Stimulated activated CD8-positive, alpha-beta memory T cell treated with anti-CD3 and anti-CD28 coated beads, Interleukin-4, amount 100 ng/mL, for 24 hours (primary cell): ENCODE measurements around the gene HYLS1.
"Not testable (repeated sequence)": the region's sequence is repeated elsewhere in the genome, so short reads cannot be mapped to it uniquely, and the experiment has no call there.

ENCODE experiments used
- DNase-seq: peaks from one replicate; pipeline ENCODE4 v3.0.0-alpha.2; 2020; ENCODE audit warnings: low read depth

HYLS1 gene, protein sequence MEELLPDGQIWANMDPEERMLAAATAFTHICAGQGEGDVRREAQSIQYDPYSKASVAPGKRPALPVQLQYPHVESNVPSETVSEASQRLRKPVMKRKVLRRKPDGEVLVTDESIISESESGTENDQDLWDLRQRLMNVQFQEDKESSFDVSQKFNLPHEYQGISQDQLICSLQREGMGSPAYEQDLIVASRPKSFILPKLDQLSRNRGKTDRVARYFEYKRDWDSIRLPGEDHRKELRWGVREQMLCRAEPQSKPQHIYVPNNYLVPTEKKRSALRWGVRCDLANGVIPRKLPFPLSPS

DNA sequence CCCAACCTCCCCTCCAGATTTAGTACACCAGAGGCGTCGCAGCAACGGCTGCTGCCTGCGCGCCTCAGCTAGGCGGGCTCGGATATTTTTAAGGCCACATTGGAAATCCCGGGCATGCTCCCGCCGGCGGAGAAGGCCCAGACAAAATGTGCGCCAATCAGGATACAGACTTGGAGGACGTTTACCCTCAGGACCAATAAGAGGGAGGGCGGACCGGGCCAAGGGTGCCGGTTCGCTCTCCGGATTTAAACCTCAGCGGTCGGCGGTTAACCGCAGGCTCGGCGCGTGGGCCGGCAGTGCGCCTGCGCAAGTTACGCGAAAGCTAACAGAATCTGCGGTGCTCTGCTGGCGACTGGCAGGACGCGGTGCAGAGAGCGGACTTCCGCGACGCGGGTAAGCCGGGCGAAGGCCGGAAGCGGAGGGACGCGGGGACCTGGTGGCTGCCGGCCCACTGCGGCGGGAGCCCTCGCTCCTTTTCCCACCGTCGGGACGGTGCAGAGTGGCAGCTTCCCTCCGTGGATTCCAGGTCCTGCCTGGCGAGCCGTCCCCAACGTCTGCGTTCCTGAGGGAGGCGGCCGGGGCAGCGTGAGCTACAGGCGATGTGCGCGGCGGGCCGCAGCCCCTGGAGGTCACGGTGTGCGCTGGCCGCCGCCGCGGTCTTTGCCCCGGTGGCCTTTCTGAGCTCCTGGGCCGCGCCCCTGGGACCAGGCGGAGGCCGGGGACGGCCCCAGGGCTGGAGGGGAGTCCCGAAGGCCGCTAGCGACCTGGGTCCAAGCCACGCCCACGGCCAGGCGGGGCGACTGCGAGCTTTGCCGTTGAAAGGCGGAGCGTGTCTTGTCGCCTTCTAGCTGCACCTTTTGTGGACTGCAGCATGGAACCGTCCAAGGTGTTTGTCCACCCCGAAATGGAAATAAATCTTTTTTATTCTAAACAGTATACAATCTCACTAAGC lies at the start of gene HYLS1:
HYLS1 (plus strand) TSS at position 296 of the 952 bp plus-strand sequence. CDS start 11,701 bp downstream, outside the sequence.
- peak; percentile 95 for DNase-seq

DNA sequence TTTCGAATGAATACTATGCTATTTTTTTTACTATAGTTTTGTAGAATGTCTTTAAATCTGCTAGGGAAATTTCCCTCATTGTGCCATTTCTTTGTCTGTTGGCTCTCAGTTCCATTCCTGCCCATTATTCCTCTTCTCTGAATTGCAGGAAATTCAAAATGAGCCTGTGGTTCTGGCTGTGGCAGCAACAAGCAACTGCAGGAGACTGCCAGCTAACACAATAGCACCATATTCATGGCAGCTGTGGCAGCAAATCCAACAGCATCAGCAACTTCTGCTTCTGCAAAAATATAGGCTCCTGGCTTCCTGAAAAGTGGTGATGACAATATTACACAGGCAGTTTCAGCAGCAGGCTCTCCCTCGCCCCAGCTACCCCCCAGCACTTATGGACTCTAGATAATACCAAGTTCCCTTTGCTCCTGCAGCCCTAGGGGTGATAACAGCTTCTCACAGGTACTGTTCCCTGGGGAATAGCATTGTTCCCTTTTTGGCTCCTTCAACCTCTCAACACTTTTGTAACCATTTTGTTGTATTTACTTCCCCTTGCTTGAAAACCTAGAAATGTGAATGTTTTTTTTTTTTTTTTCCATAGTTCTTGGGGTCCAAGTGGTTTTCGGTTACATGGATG lies 45.0 kb upstream of the HYLS1 start:
- no peak for DNase-seq

DNA sequence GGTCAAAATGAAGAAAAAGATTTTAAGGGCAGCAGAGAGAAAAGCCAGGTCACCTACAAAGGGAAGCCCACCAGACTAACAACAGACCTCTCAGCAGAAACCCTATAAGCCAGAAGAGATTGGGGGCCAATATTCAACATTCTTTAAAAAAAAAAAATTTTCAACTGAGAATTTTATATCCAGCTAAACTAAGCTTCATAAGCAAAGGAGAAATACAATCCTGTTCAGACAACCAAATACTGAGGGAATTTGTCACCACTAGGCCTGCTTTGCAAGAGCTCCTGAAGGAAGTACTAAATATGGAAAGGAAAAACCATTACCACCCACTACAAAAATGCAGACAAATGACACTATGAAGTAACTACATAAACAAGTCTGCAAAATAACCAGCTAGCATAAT lies 41.3 kb upstream of the HYLS1 start:
- no peak for DNase-seq

DNA sequence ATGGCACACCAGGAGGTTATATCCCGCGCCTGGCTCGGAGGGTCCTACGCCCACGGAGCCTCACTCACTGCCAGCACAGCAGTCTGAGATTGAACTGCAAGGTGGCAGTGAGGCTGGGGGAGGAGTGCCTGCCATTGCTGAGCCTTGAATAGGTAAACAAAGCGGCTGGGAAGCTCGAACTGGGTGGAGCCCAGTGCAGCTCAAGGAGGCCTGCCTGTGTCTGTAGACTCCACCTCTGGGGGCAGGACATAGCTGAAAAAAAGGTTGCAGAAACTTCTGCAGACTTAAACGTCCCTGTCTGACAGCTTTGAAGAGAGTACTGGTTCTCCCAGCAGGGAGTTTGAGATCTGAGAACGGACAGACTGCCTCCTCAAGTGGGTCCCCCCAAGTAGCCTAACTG lies 29.8 kb upstream of the HYLS1 start:
- not testable (repeated sequence) for DNase-seq

DNA sequence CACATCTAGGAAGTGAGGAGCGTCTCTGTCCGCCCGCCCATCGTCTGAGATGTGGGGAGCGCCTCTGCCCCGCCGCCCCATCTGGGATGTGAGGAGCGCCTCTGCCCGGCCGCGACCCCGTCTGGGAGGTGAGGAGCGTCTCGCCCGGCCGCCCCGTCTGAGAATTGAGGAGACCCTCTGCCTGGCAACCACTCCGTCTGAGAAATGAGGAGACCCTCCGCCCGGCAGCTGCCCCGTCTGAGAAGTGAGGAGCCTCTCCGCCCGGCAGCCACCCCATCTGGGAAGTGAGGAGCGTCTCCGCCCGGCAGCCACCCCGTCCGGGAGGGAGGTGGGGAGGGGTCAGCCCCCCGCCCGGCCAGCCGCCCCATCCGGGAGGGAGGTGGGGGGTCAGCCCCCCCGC lies 24.7 kb upstream of the HYLS1 start:
- not testable (repeated sequence) for DNase-seq

DNA sequence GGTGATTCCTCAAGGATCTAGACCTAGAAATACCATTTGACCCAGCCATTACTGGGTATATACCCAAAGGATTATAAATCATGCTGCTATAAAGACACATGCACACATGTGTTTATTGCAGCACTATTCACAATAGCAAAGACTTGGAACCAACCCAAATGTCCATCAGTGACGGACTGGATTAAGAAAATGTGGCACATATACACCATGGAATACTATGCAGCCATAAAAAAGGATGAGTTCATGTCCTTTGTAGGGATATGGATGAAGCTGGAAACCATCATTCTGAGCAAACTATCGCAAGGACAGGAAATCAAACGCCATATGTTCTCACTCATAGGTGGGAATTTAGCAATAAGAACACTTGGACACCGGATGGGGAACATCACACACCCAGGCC lies 22.1 kb upstream of the HYLS1 start:
- DNase-seq: not testable (repeated sequence)

DNA sequence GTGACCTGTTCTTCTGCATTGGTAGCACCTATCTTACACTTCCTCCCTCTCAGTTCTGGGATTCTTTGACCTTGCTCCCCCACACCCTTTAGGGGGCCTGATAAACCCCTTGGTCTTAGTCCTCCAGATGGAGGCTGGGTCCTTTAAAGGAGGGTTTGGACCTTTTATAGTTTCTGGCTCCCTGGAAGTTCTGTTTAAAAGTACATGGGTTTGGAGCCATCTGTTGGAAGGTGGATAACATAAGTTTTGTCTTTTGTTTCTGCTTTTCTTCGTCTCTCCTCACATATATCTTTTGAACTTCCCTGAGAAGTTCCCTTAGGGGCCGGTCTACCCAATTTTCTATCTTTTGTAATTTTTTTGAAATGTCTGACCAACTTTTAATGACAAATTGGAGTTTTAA lies 17.9 kb upstream of the HYLS1 start:
- DNase-seq: no peak

DNA sequence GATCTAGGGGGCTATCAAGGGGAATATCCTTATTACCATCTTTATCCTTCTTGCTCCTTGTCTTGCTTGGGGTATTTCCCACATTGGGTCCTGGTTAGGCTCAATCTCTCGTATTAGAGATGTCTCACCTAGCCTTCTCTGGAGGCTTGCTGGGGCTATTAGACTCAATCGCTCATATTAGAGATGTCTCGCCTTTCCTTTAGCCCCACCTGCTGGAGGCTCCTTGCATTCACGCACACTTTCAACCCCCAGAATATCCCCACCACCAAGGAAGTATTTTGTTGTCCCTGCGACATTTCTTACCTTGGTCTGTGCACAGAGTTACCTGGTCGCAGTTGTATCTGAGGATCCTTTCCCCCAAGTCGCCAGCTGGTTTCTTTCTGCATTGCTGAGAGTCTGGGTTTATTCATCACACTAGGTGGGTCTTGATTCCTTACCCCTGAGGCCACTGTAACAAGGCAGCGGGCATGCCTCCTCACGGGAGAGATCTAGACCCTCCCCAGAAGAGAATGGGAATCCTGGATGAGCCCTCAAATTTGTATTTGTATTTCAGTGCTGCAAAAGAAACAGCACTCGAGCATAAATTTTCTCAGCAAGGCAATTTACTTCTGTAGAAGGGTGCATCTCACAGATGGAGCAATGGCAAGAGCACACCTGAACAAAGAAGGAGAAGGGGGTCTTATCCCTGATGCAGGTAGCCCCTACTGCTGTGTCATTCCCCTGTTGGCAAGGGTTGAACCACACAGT lies 15.9 kb upstream of the HYLS1 start:
- DNase-seq: no peak

DNA sequence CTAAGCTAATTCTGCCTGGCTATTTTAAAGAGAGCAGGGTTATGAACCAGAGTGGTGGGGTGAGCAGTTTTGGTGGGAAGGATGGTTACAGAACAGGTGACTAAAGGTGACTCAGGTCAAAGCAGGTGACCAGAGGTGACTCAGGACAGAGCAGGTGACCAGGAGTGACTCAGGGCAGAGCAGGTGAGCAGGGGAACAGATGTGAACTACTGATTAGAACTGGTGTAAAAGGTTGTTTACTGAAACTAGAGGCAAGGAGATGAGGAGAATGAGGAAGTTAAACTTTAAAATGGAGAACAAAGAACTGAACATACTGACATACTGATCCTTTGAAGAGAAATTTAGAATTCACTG lies 15.4 kb upstream of the HYLS1 start:
- DNase-seq: no peak

DNA sequence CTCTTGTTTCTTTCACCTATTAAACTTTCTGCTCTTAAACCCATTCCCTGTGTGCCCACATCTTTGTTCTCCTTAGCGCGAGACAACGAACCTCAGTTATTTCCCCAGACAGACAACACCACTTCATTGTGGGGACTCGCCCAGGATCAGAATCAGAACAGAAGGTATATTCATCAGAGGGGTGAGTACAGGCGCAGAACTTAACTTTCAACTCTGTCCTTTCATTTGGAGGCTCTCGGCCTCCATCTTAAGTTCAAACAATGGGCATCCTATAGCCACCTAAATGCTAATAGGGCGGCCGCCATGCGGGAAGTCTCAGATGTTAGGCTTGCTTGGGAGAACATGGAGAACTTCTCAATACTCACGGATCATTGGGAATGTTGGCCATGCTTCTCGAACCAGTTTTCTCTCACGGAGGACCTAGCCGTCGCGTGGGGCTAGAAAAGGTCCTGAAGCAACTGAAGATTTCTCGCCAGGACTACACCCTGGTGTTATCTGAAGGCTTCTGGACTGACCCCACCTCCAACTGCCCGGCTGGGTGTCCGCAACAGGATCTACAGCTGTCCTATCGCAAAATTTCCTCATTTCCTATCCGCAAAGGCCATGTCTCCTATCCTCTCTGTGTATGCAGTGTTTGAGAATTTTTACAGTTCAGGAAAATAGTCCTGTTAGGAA lies 13.4 kb upstream of the HYLS1 start:
- DNase-seq: no peak

DNA sequence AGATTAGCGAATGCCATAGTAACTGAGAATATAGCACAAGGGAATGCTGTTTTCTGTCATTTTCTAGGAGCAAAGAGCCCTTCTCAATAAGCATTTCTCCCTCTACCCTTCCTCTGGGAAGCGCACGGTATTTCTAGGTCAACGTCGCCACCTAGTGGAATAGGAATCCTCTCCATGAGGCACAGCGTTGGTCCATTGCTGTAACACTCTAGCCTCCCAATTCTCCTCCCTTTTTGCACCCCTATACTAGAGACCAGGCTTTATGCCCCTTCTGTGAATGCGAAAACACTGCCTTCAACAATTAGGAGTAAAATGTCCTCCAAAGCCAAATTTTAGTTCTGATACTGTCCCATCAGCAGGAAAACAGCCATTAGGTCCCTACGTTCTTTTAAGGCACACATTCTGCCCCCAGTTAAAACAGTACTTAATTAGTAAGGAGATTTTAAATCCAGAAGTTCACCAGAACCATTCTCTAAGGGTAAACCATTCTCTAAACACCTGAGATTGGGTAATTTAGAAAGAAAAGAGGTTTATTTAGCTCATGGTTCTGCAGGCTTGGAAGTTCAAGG lies 12.8 kb upstream of the HYLS1 start:
- no peak for DNase-seq

DNA sequence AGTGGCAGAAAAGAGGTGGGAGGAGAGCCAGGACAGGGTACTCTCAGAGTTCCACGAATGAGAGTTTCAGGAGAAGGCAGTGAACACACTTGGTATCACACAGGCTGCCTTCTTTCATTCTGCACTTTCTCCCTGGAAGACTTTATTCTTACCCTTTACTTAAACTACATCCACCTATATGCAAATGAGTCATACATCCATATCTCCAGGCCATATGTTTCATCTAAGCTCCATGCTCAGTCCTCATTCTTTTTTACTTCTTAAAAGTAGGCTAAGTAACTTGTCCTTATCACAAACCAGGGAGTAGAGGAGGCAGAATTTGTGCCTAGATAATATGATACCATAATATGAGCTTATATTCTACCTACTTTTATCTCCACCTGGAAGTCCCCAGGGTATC lies 6.2 kb upstream of the HYLS1 start:
- DNase-seq: no peak

DNA sequence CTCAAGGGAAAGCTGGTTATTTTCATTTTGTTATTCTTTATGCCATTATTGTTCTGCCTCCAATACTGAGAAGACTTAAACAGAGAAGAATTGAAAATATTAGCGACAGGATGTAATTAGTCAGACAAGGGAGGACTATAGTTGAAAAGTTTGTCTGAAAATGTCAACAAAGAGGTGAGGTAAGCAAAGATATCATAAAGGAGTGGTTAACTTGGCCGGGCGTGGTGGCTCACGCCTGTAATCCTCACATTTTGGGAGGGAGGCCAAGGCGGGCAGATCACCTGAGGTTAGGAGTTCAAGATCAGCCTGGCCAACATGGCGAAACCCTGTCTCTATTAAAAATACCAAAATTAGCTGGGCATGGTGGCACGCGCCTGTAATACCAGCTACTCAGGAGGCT lies 4.1 kb upstream of the HYLS1 start:
- no peak for DNase-seq

DNA sequence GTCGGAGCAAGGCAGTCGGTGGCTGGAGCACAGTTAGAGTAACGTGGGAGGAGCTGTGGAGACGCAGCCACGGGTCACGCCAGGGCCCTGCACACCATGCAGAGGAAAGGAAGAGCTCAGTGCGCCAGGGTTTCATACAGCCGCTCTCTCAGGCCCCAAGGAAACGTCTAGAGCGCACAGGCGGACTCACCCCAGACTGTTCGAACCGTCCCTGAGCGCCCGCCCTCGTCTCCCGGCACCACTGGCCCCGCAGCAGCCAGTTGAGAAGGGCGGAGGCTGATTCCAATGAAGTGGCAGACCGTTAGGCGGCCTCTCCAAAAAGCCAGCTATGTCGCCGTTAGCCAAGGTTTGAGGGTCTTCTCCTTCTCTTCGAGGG lies 483 bp upstream of the HYLS1 start:
- DNase-seq: no peak

DNA sequence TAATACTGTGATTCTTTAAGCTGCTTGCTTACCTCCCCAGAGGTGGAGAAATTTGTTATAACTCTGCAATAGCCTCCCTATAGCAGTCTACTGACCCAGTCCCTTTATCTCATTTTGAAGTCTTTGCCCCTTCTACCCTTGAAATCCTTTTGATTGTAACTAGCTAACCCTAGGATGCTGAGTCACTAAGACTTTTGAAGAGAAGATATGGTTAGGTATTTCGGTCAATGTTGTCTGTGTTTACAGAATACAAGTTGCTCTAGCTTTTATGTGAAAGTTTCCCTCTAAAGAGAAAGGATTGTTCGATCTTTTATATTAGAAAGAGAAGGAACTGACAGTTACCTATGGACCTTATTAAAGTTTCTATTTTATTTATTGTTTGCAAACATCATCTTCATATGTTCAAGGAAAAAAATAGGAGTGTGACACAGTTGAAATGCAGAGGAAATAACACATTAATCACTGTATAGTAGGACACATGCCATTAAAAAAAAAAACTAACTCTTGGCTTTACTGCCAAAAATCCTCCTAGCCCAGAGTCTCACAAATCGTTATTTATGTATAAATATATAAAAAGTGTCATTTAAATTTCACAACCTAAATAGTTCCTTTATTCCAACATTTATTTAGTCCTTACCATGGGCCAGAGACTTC lies 3.1 kb downstream of the HYLS1 start:
- no peak for DNase-seq

DNA sequence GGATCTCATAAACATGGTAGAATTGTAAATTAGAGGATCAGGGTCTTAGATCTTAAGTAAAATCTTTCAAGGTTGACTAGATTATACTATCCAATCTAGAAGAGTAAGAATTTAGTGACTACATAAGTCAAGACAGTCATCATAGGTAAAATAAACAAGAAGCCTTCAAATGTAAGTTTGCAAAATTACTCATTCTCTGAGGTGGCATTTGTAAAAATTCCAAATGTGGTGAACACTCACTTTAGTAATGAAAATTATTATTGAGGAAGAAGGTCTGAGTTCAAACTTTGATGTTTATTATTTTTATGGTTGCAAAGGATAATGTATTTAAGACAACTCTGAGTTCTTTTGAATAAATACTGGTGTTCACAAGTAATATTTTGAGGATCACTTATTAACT lies 4.6 kb downstream of the HYLS1 start:
- DNase-seq: no peak

DNA sequence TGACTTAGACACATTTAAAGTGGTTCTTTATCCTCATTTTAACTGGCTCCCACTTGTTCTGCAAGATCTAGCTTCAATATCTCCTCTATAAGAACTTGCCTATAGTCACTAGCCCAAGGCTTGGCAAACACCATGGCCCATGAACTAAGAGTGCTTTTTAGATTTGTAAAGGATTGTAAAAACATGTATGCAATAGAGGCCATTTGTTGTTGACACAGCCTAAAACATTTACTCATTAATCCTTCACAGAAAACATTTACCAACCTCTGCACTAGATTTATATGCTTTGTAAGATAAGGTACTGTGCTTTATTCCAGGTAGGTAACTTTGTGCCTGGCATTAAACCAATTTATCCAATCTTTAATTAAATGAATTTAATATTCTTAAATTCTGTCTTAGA lies 5.5 kb downstream of the HYLS1 start:
- no peak for DNase-seq

DNA sequence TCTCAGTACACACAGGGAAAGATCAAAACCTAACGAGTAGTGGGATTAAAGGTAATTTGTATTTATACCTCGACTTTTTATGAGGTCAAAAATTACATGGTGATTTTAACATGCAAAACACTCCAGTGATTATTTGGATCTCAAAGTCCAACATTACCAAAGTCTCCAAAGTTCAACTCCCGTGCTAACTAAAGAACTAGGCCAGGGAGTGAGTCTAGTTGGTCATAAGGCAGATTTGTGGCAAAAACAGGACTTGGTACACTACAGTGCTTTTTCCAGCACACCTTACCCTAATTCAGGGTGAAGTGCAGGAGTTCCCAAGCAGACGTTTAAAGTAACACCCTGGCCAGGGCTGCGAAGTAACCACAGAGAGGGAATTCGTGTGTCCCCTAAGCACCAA lies 14.4 kb downstream of the HYLS1 start:
- DNase-seq: no peak

DNA sequence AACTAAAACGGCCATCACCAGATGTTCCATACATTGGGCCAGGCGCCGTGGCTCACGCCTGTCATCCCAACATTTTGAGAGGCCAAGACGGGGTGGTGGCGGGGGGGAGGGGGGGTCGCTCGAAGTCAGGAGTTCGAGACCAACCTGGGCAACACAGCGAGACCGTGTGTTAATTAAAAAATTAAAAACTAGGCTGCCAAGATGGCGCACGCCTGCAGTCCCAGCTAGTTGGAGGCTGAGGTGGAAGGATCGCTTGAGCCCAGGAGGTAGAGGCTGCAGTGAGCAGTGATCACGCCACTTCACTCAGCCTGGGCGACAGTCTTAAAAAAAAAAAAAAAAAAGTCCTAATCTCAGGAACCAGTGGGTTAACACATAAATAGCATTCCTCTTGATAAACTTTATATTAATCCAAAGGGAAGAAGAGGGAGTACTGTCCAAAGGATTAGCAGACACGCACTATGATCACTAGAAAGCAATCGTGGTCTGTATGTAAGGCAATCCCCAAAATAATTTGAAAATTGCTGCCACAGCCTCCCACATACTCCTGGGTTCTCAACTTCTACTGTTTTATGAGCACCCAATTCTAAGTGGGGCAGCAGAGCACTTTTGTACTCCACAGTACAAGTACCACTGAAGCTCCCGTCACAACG lies 14.9 kb downstream of the HYLS1 start:
- DNase-seq: no peak
